Measurements from ENCODE around the gene TMEM91. TPM values are rescaled to one million over a fixed set of nuclear protein-coding genes. Genes with fewer than 3 reads are reported as not detected.

Gene TMEM91
- polyA plus RNA-seq, 1 donor from 2014 or later: 24.4 TPM

DNA sequence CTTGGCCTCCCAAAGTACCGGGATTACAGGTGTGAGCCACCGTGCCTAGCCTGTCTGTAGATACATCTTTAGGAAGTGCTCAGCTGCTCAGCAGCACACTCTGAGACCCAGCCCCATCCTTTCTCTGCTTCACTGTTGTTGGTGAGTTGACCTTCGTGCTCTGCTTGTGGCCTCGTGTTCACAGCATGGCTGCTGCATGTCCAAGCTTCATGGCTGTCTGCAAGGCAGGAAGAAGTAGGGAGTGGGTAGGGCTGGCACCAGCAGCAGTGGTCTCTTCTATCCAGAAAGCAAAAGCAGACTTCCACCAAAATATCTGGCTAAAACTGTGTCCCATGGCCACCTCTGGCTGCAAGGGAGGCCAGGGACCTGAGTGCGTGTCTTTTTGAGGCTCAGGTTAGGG, 36.6 kb downstream of the TMEM91 start:
- H3K27me3 ChIP-seq (ENCODE audit: insufficient read depth, low read depth, low read length): no peaks in the 10 kb centered on the region
- H4K20me1 ChIP-seq (ENCODE audit: insufficient read depth): no peaks in the 10 kb centered on the region
- no peak overlapping the region for H3K9ac ChIP-seq (ENCODE audit: low read length)
- no peaks in the 10 kb centered on the region for H3K79me2 ChIP-seq (replicated peaks; ENCODE audit: insufficient read depth, low read length)
- H3K9me2 ChIP-seq (ENCODE audit: insufficient read depth, low read length): no peaks in the 10 kb centered on the region
- no peaks in the 10 kb centered on the region for H3F3A ChIP-seq (ENCODE audit: insufficient read depth, low read length, poor library complexity, severe bottlenecking)
- H3K36me3 ChIP-seq (ENCODE audit: insufficient read depth, low read length): no peaks in the 10 kb centered on the region
- H3K9me3 ChIP-seq (ENCODE audit: low read length): no peaks in the 10 kb centered on the region
- no peak overlapping the region for H3K27ac ChIP-seq (ENCODE audit: low read length)
- H2AFZ ChIP-seq (ENCODE audit: low read depth, low read length): no peak overlapping the region
- H3K4me3 ChIP-seq (ENCODE audit: low read length): no peak overlapping the region
- TF ChIP-seq POLR2AphosphoS5 (IDR thresholded peaks at IDR 0.05): no peak
- no peak for TF ChIP-seq EZH2 (IDR thresholded peaks at IDR 0.05; ENCODE audit: borderline replicate concordance, insufficient read depth, low read length, poor library complexity, severe bottlenecking)
- no peak for TF ChIP-seq MXI1 (conservative IDR thresholded peaks at IDR 0.05; ENCODE audit: poor library complexity, severe bottlenecking)
- TF ChIP-seq, protein P1, sequence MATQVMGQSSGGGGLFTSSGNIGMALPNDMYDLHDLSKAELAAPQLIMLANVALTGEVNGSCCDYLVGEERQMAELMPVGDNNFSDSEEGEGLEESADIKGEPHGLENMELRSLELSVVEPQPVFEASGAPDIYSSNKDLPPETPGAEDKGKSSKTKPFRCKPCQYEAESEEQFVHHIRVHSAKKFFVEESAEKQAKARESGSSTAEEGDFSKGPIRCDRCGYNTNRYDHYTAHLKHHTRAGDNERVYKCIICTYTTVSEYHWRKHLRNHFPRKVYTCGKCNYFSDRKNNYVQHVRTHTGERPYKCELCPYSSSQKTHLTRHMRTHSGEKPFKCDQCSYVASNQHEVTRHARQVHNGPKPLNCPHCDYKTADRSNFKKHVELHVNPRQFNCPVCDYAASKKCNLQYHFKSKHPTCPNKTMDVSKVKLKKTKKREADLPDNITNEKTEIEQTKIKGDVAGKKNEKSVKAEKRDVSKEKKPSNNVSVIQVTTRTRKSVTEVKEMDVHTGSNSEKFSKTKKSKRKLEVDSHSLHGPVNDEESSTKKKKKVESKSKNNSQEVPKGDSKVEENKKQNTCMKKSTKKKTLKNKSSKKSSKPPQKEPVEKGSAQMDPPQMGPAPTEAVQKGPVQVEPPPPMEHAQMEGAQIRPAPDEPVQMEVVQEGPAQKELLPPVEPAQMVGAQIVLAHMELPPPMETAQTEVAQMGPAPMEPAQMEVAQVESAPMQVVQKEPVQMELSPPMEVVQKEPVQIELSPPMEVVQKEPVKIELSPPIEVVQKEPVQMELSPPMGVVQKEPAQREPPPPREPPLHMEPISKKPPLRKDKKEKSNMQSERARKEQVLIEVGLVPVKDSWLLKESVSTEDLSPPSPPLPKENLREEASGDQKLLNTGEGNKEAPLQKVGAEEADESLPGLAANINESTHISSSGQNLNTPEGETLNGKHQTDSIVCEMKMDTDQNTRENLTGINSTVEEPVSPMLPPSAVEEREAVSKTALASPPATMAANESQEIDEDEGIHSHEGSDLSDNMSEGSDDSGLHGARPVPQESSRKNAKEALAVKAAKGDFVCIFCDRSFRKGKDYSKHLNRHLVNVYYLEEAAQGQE (IDR thresholded peaks at IDR 0.05; ENCODE audit: borderline replicate concordance): no peak
- TF ChIP-seq, protein P2, sequence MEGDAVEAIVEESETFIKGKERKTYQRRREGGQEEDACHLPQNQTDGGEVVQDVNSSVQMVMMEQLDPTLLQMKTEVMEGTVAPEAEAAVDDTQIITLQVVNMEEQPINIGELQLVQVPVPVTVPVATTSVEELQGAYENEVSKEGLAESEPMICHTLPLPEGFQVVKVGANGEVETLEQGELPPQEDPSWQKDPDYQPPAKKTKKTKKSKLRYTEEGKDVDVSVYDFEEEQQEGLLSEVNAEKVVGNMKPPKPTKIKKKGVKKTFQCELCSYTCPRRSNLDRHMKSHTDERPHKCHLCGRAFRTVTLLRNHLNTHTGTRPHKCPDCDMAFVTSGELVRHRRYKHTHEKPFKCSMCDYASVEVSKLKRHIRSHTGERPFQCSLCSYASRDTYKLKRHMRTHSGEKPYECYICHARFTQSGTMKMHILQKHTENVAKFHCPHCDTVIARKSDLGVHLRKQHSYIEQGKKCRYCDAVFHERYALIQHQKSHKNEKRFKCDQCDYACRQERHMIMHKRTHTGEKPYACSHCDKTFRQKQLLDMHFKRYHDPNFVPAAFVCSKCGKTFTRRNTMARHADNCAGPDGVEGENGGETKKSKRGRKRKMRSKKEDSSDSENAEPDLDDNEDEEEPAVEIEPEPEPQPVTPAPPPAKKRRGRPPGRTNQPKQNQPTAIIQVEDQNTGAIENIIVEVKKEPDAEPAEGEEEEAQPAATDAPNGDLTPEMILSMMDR (IDR thresholded peaks at IDR 0.05; ENCODE audit: poor library complexity, severe bottlenecking): no peak
- no peak for TF ChIP-seq SMC3 (conservative IDR thresholded peaks at IDR 0.05; ENCODE audit: poor library complexity)
- TF ChIP-seq EP300 (conservative IDR thresholded peaks at IDR 0.05; ENCODE audit: poor library complexity, severe bottlenecking): no peak
- TF ChIP-seq TAF1 (IDR thresholded peaks at IDR 0.05; ENCODE audit: low read depth): no peak
- no peak for TF ChIP-seq RAD21 (conservative IDR thresholded peaks at IDR 0.05)
- H3K4me2 ChIP-seq (ENCODE audit: low read length): no peak overlapping the region

DNA sequence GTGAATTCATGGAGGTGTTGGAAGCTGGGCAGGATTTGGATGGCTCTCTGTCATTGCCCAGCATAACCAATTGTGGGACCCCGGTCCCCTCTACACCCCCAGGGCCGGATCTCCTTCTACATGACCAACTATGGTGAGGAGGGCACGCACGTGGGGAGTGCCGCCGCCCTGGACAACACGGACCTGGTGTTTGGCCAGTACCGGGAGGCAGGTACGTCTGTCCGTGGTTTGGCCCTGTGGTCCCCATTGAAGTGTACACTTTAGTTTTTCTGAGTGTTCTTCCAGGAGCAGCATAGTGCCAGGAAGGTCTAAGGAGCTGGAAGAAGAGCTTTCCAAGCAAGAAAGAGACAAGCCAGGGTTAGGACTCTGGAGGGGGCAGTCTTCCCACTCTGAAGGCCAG, 37.6 kb downstream of the TMEM91 start:
- H3K36me3 ChIP-seq (ENCODE audit: insufficient read depth, low read length): no peaks in the 10 kb centered on the region

More for the DNA sequence above, 37.6 kb downstream of the TMEM91 start:
- no peak overlapping the region for H3K9ac ChIP-seq (ENCODE audit: low read length)
- H4K20me1 ChIP-seq (ENCODE audit: insufficient read depth): no peaks in the 10 kb centered on the region
- TF ChIP-seq MXI1 (conservative IDR thresholded peaks at IDR 0.05; ENCODE audit: poor library complexity, severe bottlenecking): no peak
- TF ChIP-seq RAD21 (conservative IDR thresholded peaks at IDR 0.05): no peak
- no peak for TF ChIP-seq EP300 (conservative IDR thresholded peaks at IDR 0.05; ENCODE audit: poor library complexity, severe bottlenecking)
- TF ChIP-seq, protein P2 (IDR thresholded peaks at IDR 0.05; ENCODE audit: poor library complexity, severe bottlenecking): no peak
- no peak for TF ChIP-seq EZH2 (IDR thresholded peaks at IDR 0.05; ENCODE audit: borderline replicate concordance, insufficient read depth, low read length, poor library complexity, severe bottlenecking)
- TF ChIP-seq SMC3 (conservative IDR thresholded peaks at IDR 0.05; ENCODE audit: poor library complexity): no peak
- TF ChIP-seq, protein P1 (IDR thresholded peaks at IDR 0.05; ENCODE audit: borderline replicate concordance): no peak
- no peak overlapping the region for H3K4me2 ChIP-seq (ENCODE audit: low read length)
- no peak overlapping the region for H3K4me3 ChIP-seq (ENCODE audit: low read length)
- no peaks in the 10 kb centered on the region for H3K9me2 ChIP-seq (ENCODE audit: insufficient read depth, low read length)
- H3K27me3 ChIP-seq (ENCODE audit: insufficient read depth, low read depth, low read length): no peaks in the 10 kb centered on the region
- no peak overlapping the region for H3K27ac ChIP-seq (ENCODE audit: low read length)
- no peaks in the 10 kb centered on the region for H3F3A ChIP-seq (ENCODE audit: insufficient read depth, low read length, poor library complexity, severe bottlenecking)
- H3K79me2 ChIP-seq (replicated peaks; ENCODE audit: insufficient read depth, low read length): no peaks in the 10 kb centered on the region
- H3K9me3 ChIP-seq (ENCODE audit: low read length): no peaks in the 10 kb centered on the region
- no peak overlapping the region for H2AFZ ChIP-seq (ENCODE audit: low read depth, low read length)

Measured in neural cell (in vitro differentiated cells).